CD4-positive, alpha-beta memory T cell (primary cell): Measurements from ENCODE around the gene CYP39A1. TPM values are rescaled to one million over a fixed set of nuclear protein-coding genes. Genes with fewer than 3 reads are reported as not detected.

ENCODE experiments used
- CTCF ChIA-PET: fragments of 350-600 bp; sonication (Branson Sonifier 250); formaldehyde crosslinking; loops from one replicate; lab custom pipeline; 2021; ENCODE audit warnings: inconsistent platforms; ENCODE audit not compliant: partially characterized antibody; lab: Charles Lee
- POLR2A ChIA-PET: fragments of 350-600 bp; sonication (Branson Sonifier 250); formaldehyde crosslinking; loops from one replicate; lab custom pipeline; 2021; ENCODE audit not compliant: partially characterized antibody; lab: Charles Lee
- DNase-seq, 5 donors: peaks; one replicate each; pipeline versions ENCODE4 v3.0.0 to v3.0.0-alpha.2; 2020 to 2022; ENCODE audit warnings: mixed read lengths in 1 of 5
- H3K27ac ChIP-seq: one replicate; pipeline ENCODE4 v1.7.0; 2013; ENCODE audit warnings: low read depth, low read length
- H3K27me3 ChIP-seq: 2 replicates; pipeline ENCODE4 v1.7.0; 2013; ENCODE audit warnings: mild to moderate bottlenecking, low read length, moderate library complexity; ENCODE audit not compliant: insufficient read depth
- H3K36me3 ChIP-seq: 2 replicates; pipeline ENCODE4 v1.7.0; 2013; ENCODE audit warnings: mild to moderate bottlenecking, low read length, moderate library complexity; ENCODE audit not compliant: insufficient read depth
- H3K4me1 ChIP-seq: 2 replicates; pipeline ENCODE4 v1.7.0; 2013; ENCODE audit warnings: mild to moderate bottlenecking, low read length, moderate library complexity; ENCODE audit not compliant: insufficient read depth
- H3K4me3 ChIP-seq, 2 donors: one replicate each; pipeline ENCODE4 v1.7.0; 2013; ENCODE audit warnings: low read length in 2 of 2, mild to moderate bottlenecking in 1 of 2
- H3K9me3 ChIP-seq, 2 donors: one replicate each; pipeline ENCODE4 v1.7.0; 2013; ENCODE audit warnings: low read length in 2 of 2, control low read depth in 1 of 2; ENCODE audit not compliant: control insufficient read depth in 1 of 2
- H3K27ac Mint-ChIP-seq, 7 donors: one replicate each; pipeline ENCODE4 v1.8.0; 2020 to 2021; ENCODE audit warnings: mixed read lengths in 7 of 7, mild to moderate bottlenecking in 6 of 7, inconsistent platforms in 3 of 7, moderate library complexity in 3 of 7
- H3K27me3 Mint-ChIP-seq, 2 donors: one replicate each; pipeline ENCODE4 v1.8.0; 2020 to 2021; ENCODE audit warnings: mixed read lengths in 2 of 2
- H3K36me3 Mint-ChIP-seq, 2 donors: one replicate each; pipeline ENCODE4 v1.8.0; 2020 to 2021; ENCODE audit warnings: mixed read lengths in 2 of 2, inconsistent platforms in 1 of 2, mild to moderate bottlenecking in 1 of 2
- H3K4me1 Mint-ChIP-seq, 4 donors: one replicate each; pipeline ENCODE4 v1.8.0; 2020 to 2021; ENCODE audit warnings: mixed read lengths in 4 of 4, mild to moderate bottlenecking in 1 of 4
- H3K4me3 Mint-ChIP-seq, 8 donors: one replicate each; pipeline ENCODE4 v1.8.0; 2020 to 2021; ENCODE audit warnings: mixed read lengths in 8 of 8, mild to moderate bottlenecking in 7 of 8, moderate library complexity in 6 of 8, inconsistent platforms in 3 of 8
- H3K9me3 Mint-ChIP-seq, 8 donors: one replicate each; pipeline ENCODE4 v1.8.0; 2020 to 2021; ENCODE audit warnings: mixed read lengths in 8 of 8, mild to moderate bottlenecking in 5 of 8, inconsistent platforms in 3 of 8, moderate library complexity in 1 of 8
- intact Hi-C: fragments of 100-400 bp; cut with micrococcal nuclease; formaldehyde crosslinking; loops from one replicate; pipeline ENCODE4 v1.15.1; 2023
- polyA plus RNA-seq, 2 donors: library from polyadenylated mRNA; unstranded; fragments of 300-500 nt; fragmentation: Illumina TruSeq; gene quantifications; one replicate each; pipeline ENCODE4 v1.2.3, GENCODE V29; 2021
- total RNA-seq, 2 experiments: library from RNA; stranded (reverse); gene quantifications; one replicate each; pipeline ENCODE4 v1.2.3, GENCODE V29; 2021

The CYP39A1 gene
- total and polyA plus RNA-seq, 4 experiments from 2014 or later, result not detected

DNA sequence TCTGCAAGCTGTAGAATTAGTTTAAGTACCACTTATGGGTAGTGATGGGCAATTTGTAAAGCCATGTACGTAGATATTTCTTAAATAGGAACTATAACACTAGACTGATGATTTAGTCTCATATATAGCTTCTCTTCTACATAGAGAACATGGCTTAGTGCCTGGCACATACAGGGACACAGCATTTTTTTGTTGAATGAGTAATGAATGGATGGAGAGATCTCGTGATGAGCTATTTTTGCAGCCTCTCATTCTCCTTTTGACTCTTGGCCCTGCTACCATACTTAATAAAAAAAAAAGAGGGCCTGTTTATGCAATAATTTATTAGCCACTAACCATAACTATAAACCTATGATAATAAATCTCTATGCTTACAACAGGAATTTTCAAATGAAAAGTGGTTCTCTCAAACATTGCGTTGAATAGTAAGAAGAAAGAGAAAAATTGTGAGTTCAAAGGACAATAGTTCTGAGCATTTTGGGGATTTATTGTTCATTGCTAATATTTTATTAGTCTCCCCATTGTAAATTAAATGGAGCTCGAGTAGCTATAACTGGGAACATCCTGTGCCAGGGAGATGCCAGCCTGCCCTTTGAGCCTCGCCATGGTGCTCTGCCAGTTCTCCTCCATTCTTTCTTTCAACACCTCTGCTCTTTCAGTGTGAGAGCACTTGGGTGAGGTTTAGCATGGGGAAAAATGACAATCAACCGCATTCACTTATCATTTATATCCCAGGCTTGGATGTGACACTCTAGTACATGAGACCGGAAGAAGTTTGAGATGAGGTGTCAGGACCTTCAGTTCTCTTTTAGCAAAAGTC is 146.7 kb downstream of the CYP39A1 start:
- intact Hi-C loops, result no loop called here
- Histone ChIP-seq H3K4me3 (no peak overlapping the region), H3K4me1 (no peaks in the 10 kb centered on the region), H3K27me3 (no peaks in the 10 kb centered on the region), H3K36me3 (no peaks in the 10 kb centered on the region), H3K9me3 (no peaks in the 10 kb centered on the region), H3K27ac (no peak overlapping the region)
- H3K27me3 Mint-ChIP-seq, result peaks cover 3 to 6% of the 10 kb centered on the region in 2 donors
- H3K9me3 Mint-ChIP-seq, result no peaks in the 10 kb centered on the region
- no peak overlapping the region for H3K4me3 Mint-ChIP-seq
- H3K27ac Mint-ChIP-seq, result no peak overlapping the region
- ChIA-PET POLR2A (no interaction called here), CTCF (no interaction called here)
- no peaks in the 10 kb centered on the region for H3K36me3 Mint-ChIP-seq
- DNase-seq, result no peak
- no peaks in the 10 kb centered on the region for H3K4me1 Mint-ChIP-seq

DNA sequence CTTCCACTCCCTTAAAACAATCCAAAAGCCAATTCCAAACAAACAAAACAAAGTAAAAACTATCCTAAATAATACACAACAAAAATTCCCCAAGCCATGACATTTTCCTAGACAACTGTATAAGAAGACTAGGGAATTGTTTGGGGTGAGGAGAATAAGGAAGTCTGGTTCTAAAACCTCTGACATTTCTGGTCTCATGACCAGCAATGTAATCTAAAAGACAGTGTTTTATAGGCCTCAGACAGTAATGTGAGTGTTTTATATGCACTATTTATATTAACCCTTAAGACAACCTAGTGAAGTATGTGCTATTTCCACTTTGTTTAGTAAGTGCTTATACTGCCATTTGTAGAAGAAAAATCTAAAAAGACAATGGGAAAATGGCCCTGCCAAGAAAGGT is 148.4 kb downstream of the CYP39A1 start:
- CTCF ChIA-PET, result no interaction called here
- no peak overlapping the region for H3K4me3 Mint-ChIP-seq

DNA sequence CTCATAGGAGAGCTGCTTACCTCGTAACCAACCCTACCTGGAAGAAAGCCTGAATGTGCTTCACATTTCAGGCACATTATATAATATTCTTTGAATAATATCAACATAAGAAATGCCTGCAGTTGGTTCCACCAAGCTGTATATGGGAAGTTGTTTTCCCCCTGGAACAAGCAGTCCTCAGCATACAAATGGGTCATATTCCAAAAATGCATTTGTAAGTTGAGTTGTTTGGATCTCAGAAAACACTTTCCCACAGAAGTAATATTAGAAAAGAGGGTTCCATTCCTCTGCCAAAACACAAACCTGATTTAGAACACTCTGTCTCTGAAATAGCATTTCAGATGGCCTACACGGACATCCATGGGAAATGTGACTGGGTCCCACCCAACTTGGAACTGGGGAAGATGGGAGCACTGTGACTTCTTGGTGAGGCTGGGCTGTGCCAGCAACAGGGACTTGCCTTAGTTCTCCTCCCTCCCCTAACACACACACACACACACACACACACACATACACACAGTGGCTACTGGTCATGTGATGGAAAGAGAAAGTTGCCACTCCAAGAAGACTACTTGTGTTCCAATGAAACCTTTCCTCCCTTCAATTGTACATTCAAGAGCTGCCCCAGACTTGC is 150.0 kb downstream of the CYP39A1 start:
- Mint-ChIP-seq H3K27me3 (peaks cover 3 to 17% of the 10 kb centered on the region in 2 donors), H3K27ac (no peak overlapping the region), H3K4me3 (no peak overlapping the region), H3K4me1 (no peaks in the 10 kb centered on the region), H3K36me3 (no peaks in the 10 kb centered on the region), H3K9me3 (no peaks in the 10 kb centered on the region)
- CTCF ChIA-PET, result no interaction called here
- POLR2A ChIA-PET, result no interaction called here
- no peaks in the 10 kb centered on the region for H3K27me3 ChIP-seq
- no peak overlapping the region for H3K27ac ChIP-seq
- H3K36me3 ChIP-seq, result no peaks in the 10 kb centered on the region
- no peaks in the 10 kb centered on the region for H3K4me1 ChIP-seq
- H3K4me3 ChIP-seq, result no peak overlapping the region
- H3K9me3 ChIP-seq, result no peaks in the 10 kb centered on the region
- intact Hi-C loops, result no loop called here
- DNase-seq, result no peak

More for the DNA sequence above, 148.4 kb downstream of the CYP39A1 start:
- H3K9me3 ChIP-seq, result no peaks in the 10 kb centered on the region
- H3K27ac ChIP-seq, result no peak overlapping the region
- H3K36me3 ChIP-seq, result no peaks in the 10 kb centered on the region
- no peak overlapping the region for H3K27ac Mint-ChIP-seq
- no peaks in the 10 kb centered on the region for H3K9me3 Mint-ChIP-seq
- no peaks in the 10 kb centered on the region for H3K27me3 ChIP-seq
- no peaks in the 10 kb centered on the region for H3K4me1 Mint-ChIP-seq
- peaks cover 3 to 19% of the 10 kb centered on the region in 2 donors for H3K27me3 Mint-ChIP-seq
- no peak for DNase-seq
- no peak overlapping the region for H3K4me3 ChIP-seq
- POLR2A ChIA-PET, result no interaction called here
- no peaks in the 10 kb centered on the region for H3K4me1 ChIP-seq
- intact Hi-C loops, result no loop called here
- no peaks in the 10 kb centered on the region for H3K36me3 Mint-ChIP-seq

DNA sequence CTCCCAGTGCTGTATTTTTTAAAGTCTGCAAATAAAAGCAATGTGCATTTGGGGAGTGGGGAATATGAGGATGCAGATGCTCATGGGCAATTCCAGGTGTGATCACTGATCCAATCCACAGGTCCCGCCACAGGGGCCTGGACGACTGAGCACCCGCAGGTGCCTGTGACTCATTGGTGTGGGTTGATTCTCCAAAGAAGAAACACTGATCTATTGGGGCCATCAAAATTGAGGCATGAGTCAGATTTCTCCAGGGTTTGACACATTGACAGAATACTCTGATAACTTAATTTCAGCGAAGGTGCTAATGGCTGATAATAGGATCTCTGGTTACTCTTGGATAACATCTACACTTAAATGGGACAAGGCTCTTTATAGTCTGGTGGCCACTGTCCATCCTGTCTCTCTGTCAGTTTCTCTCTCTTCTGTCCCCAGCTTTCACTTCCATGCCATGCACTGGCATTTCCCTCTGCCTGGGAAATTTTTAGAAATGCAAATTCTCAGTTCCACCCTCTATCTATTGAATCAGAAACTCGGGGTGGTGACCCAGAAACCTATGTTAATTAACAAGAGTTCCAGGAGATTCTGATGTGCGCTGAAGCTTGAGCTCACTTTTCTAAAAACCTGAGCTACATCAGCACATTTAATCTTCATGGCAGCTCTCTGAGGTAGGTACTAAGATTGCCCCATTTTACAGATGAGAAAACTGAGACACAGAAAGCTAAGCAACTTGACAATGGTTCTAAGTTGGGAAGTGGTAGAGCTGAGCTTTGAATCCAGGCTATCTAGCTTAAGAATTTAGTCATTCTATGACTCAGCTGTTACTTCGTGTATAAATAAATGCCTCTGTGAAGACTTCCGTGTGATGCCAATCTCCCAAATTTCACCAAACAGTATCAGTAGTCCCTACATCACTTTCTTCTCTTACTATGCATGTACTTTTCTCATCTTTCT is 151.2 kb downstream of the CYP39A1 start:
- no peak for DNase-seq
- Mint-ChIP-seq H3K4me1 (no peaks in the 10 kb centered on the region), H3K9me3 (no peaks in the 10 kb centered on the region), H3K27me3 (peaks cover 5 to 25% of the 10 kb centered on the region in 2 donors), H3K4me3 (no peak overlapping the region), H3K36me3 (no peaks in the 10 kb centered on the region), H3K27ac (no peak overlapping the region)
- Histone ChIP-seq H3K4me3 (no peak overlapping the region), H3K4me1 (no peaks in the 10 kb centered on the region), H3K9me3 (no peaks in the 10 kb centered on the region), H3K36me3 (no peaks in the 10 kb centered on the region), H3K27me3 (no peaks in the 10 kb centered on the region), H3K27ac (no peak overlapping the region)
- intact Hi-C loops, result no loop called here
- ChIA-PET CTCF (no interaction called here), POLR2A (no interaction called here)

DNA sequence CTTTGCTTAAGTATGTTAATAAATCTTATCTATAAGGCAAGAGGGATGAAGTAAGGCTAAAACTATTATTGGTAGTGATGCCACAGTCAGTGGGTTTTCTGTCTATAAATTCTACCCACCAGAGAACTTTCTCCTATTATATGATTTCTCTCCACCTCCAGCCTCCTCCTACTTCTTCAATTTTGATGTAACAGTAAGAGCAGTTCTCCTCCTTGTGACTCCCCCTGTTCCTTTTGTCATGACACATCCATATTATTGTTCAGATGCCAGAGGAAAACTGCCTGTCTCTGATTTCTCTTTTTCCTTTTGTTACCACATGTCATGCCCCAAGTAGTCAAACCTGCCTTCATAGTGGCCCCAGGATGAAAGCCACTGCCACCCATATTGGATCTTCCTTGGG is 152.2 kb downstream of the CYP39A1 start:
- Histone ChIP-seq H3K9me3 (no peaks in the 10 kb centered on the region), H3K36me3 (no peaks in the 10 kb centered on the region), H3K4me1 (no peaks in the 10 kb centered on the region), H3K4me3 (no peak overlapping the region), H3K27ac (no peak overlapping the region), H3K27me3 (no peaks in the 10 kb centered on the region)
- no peaks in the 10 kb centered on the region for H3K4me1 Mint-ChIP-seq
- H3K36me3 Mint-ChIP-seq, result no peaks in the 10 kb centered on the region
- no peak overlapping the region for H3K4me3 Mint-ChIP-seq
- no peak overlapping the region for H3K27ac Mint-ChIP-seq
- no peaks in the 10 kb centered on the region for H3K9me3 Mint-ChIP-seq
- peaks cover 8 to 31% of the 10 kb centered on the region in 2 donors for H3K27me3 Mint-ChIP-seq
- ChIA-PET CTCF (interaction anchor here (1.2 kb wide), 1 partner anchor 10 kb away, joined by 3 read pairs; no protein-coding TSS in a partner anchor), POLR2A (no interaction called here)
- no peak for DNase-seq
- intact Hi-C loops, result no loop called here

Other genes with a start within 250 kb of the CYP39A1 start
- not detected for gene RCAN2, start 161.4 kb downstream of the CYP39A1 start, total RNA-seq
- under 1 TPM; 0.06 to 0.21 TPM for gene RCAN2, start 161.4 kb downstream of the CYP39A1 start, polyA plus RNA-seq
- 1 to 10 TPM; 2.3 to 2.6 TPM for gene SLC25A27, start 157 bp upstream of the CYP39A1 start, total RNA-seq
- not detected for gene SLC25A27, start 157 bp upstream of the CYP39A1 start, polyA plus RNA-seq
- gene TDRD6, start 35.1 kb upstream of the CYP39A1 start, total RNA-seq, result under 1 TPM in 1 of 2 experiments, not detected in 1; 0.25 TPM
- gene TDRD6, start 35.1 kb upstream of the CYP39A1 start, polyA plus RNA-seq, result not detected
- 10 to 100 TPM; 11.1 to 12.7 TPM for gene PLA2G7, start 82.6 kb upstream of the CYP39A1 start, total RNA-seq
- not detected for gene PLA2G7, start 82.6 kb upstream of the CYP39A1 start, polyA plus RNA-seq
- gene ANKRD66, start 94.1 kb upstream of the CYP39A1 start, total RNA-seq, result not detected
- gene ANKRD66, start 94.1 kb upstream of the CYP39A1 start, polyA plus RNA-seq, result not detected
- not detected for gene MEP1A, start 140.6 kb upstream of the CYP39A1 start, total RNA-seq
- gene MEP1A, start 140.6 kb upstream of the CYP39A1 start, polyA plus RNA-seq, result not detected